ENCODE results near the gene SULF2.
A peak's percentile ranks its signal among the peaks of the same experiment; 100 is the strongest.

The SULF2 gene

GRCh38 chr20:47614703-47615309 is 170.5 kb downstream of the SULF2 start:
- no peak for DNase-seq (ENCODE audit: extremely low read depth in 1 of 2, low read depth in 1 of 2)

GRCh38 chr20:47612670-47613069 is 172.6 kb downstream of the SULF2 start:
- no peak for DNase-seq (ENCODE audit: extremely low read depth in 1 of 2, low read depth in 1 of 2)

DNA sequence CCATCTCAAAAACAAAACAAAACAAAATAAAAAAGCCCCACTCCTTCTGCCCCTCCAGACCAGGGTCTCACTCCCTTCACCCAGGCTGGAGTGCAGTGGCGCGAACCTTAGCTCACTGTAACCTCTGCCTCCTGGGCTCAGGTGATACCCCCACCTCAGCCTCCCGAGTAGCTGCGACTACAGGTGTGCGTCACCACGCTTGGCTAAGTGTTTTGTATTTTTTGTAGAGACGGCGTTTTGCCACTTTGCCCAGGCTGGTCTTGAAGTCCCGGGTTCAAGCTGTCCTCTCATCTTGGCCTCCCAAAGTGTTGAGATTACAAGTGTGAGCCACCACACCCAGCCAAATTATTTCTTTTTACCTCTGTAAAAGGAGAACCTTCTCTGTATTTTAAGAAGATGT is 173.5 kb downstream of the SULF2 start:
- DNase-seq (ENCODE audit: extremely low read depth in 1 of 2, low read depth in 1 of 2) = no peak

- no peak for DNase-seq (ENCODE audit: extremely low read depth in 1 of 2, low read depth in 1 of 2)
These were observed 174.4 kb downstream of the SULF2 start for GRCh38 chr20:47610945-47611250.

DNA sequence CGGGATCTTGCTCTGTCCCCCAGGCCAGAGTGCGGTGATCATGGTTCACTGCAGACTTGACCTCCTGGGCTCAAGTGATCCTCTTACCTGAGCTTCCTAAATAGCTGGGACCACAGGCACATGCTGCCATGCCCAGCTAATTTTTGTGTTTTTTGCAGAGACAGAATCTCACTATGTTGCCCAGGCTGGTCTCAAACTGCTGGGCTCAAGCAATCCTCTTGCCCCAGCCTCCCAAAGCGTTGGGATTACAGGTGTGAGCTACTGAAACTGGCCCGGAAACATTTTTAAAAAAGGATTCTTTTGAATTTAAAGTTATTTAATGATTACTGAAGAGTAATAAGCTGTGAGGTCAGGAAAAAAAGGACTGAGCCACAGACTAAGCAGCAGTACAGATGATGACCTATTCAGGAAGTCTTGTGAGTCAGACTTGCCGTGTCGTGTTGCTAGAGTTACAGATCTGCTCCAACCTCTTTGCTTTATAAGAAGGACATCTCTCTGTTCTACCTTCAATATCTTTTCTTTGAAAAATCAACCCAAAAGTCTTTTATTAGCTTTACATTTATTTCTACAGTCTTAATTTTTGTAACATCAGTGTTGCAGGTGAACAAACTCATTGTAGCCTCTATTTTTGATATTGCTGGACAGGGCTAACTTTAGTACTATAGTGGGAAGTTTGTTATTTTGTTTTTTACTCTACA is 174.9 kb downstream of the SULF2 start:
- DNase-seq (ENCODE audit: extremely low read depth in 1 of 2, low read depth in 1 of 2) = peak; percentile 32 to 77

- DNase-seq (ENCODE audit: extremely low read depth in 1 of 2, low read depth in 1 of 2) = no peak
These were observed 176.3 kb downstream of the SULF2 start for GRCh38 chr20:47609001-47609400.
